ENCODE data around the gene DPPA3. TPM values are rescaled to one million over a fixed set of nuclear protein-coding genes. Genes with fewer than 3 reads are reported as not detected.
"Not testable (repeated sequence)": the region's sequence is repeated elsewhere in the genome, so short reads cannot be mapped to it uniquely, and the experiment has no call there.

Gene DPPA3
- total RNA-seq = not detected
- long read RNA-seq = 0 reads

- intact Hi-C loops (cut with DNase I) = no loop called here
- no peak for DNase-seq (ENCODE audit: low spot score)
Observed at GRCh38 chr12:7711133-7711532, at the start of gene DPPA3. TSS of gene DPPA3 (plus strand) at chr12:7711433. CDS start at chr12:7711571, 138 bp downstream.

- DNase-seq (ENCODE audit: low spot score) = no peak
- intact Hi-C loops (cut with DNase I) = no loop called here
Observed at GRCh38 chr12:7661741-7662140, 49.5 kb upstream of the DPPA3 start.

GRCh38 chr12:7666595-7666994, 44.6 kb upstream of the DPPA3 start:
- intact Hi-C loops (cut with DNase I) = no loop called here
- no peak for DNase-seq (ENCODE audit: low spot score)

- intact Hi-C loops (cut with DNase I) = no loop called here
- DNase-seq (ENCODE audit: low spot score) = no peak
Observed at GRCh38 chr12:7667125-7667524, 44.1 kb upstream of the DPPA3 start.

GRCh38 chr12:7668171-7668570, 43.1 kb upstream of the DPPA3 start:
- intact Hi-C loops (cut with DNase I) = no loop called here
- DNase-seq (ENCODE audit: low spot score) = no peak

- DNase-seq (ENCODE audit: low spot score) = not testable (repeated sequence)
- intact Hi-C loops (cut with DNase I) = loop anchor here (5.0 kb wide), 1 partner anchor 132 kb away; no protein-coding TSS in a partner anchor
Observed at GRCh38 chr12:7675455-7675854, 35.8 kb upstream of the DPPA3 start.

GRCh38 chr12:7677432-7677888, 33.8 kb upstream of the DPPA3 start:
- DNase-seq (ENCODE audit: low spot score) = not testable (repeated sequence)
- intact Hi-C loops (cut with DNase I) = loop anchor here (5.0 kb wide), 1 partner anchor 130 kb away; no protein-coding TSS in a partner anchor

- intact Hi-C loops (cut with DNase I) = loop anchor here (5.0 kb wide), 1 partner anchor 129 kb away; no protein-coding TSS in a partner anchor
Observed at GRCh38 chr12:7678744-7679143, 32.5 kb upstream of the DPPA3 start.

GRCh38 chr12:7679251-7680045, 31.8 kb upstream of the DPPA3 start:
- intact Hi-C loops (cut with DNase I) = loop anchor here (5.0 kb wide), 1 partner anchor 128 kb away; no protein-coding TSS in a partner anchor

More at GRCh38 chr12:7678744-7679143, 32.5 kb upstream of the DPPA3 start:
- no peak for DNase-seq (ENCODE audit: low spot score)

GRCh38 chr12:7681535-7681934, 29.7 kb upstream of the DPPA3 start:
- intact Hi-C loops (cut with DNase I) = no loop called here
- no peak for DNase-seq (ENCODE audit: low spot score)

More at GRCh38 chr12:7679251-7680045, 31.8 kb upstream of the DPPA3 start:
- no peak for DNase-seq (ENCODE audit: low spot score)

- DNase-seq (ENCODE audit: low spot score) = no peak
- intact Hi-C loops (cut with DNase I) = no loop called here
Observed at GRCh38 chr12:7693793-7694192, 17.4 kb upstream of the DPPA3 start.

- intact Hi-C loops (cut with DNase I) = no loop called here
- no peak for DNase-seq (ENCODE audit: low spot score)
Observed at GRCh38 chr12:7694556-7695236, 16.5 kb upstream of the DPPA3 start.

GRCh38 chr12:7695237-7695560, 16.0 kb upstream of the DPPA3 start:
- no peak for DNase-seq (ENCODE audit: low spot score)
- intact Hi-C loops (cut with DNase I) = no loop called here

- no peak for DNase-seq (ENCODE audit: low spot score)
- intact Hi-C loops (cut with DNase I) = no loop called here
Observed at GRCh38 chr12:7695566-7696197, 15.6 kb upstream of the DPPA3 start, which contains the start of gene GDF3. TSS of gene GDF3 (minus strand) at chr12:7695775. CDS start at chr12:7695728, 47 bp downstream.

GRCh38 chr12:7705846-7706245, 5.4 kb upstream of the DPPA3 start:
- intact Hi-C loops (cut with DNase I) = no loop called here
- DNase-seq (ENCODE audit: low spot score) = no peak

GRCh38 chr12:7709969-7710675, 1.1 kb upstream of the DPPA3 start:
- no peak for DNase-seq (ENCODE audit: low spot score)
- intact Hi-C loops (cut with DNase I) = no loop called here

- no peak for DNase-seq (ENCODE audit: low spot score)
- intact Hi-C loops (cut with DNase I) = no loop called here
Observed at GRCh38 chr12:7712841-7713442, 1.7 kb downstream of the DPPA3 start.

- no peak for DNase-seq (ENCODE audit: low spot score)
- intact Hi-C loops (cut with DNase I) = no loop called here
Observed at GRCh38 chr12:7716381-7716780, 5.1 kb downstream of the DPPA3 start.
